Epithelial cell of proximal tubule (primary cell): ENCODE results near the gene RBL2. TPM values are rescaled to one million over a fixed set of nuclear protein-coding genes. Genes with fewer than 3 reads are reported as not detected.
A peak's percentile ranks its signal among the peaks of the same experiment; 100 is the strongest.

ENCODE experiments used
- DNase-seq: peaks from one replicate; pipeline ENCODE4 v3.0.0-alpha.2; 2011; ENCODE audit warnings: low read depth
- H3K4me3 ChIP-seq: 2 replicates; pipeline ENCODE4 v1.5.1; 2011; ENCODE audit warnings: low read depth, mild to moderate bottlenecking, low read length
- total RNA-seq: library from RNA; depleted of rRNA; stranded (reverse); fragments of >200 nt; gene quantifications from 2 replicates; pipeline ENCODE4 v1.2.3, GENCODE V29; 2015
- TF ChIP-seq, protein P1 (sequence below): conservative IDR thresholded peaks from 2 replicates; pipeline ENCODE4 v1.5.1; 2012; ENCODE audit warnings: low read depth, mild to moderate bottlenecking, low read length

The RBL2 gene
- total RNA-seq, 1 donor from 2014 or later = 31.1 TPM

DNA sequence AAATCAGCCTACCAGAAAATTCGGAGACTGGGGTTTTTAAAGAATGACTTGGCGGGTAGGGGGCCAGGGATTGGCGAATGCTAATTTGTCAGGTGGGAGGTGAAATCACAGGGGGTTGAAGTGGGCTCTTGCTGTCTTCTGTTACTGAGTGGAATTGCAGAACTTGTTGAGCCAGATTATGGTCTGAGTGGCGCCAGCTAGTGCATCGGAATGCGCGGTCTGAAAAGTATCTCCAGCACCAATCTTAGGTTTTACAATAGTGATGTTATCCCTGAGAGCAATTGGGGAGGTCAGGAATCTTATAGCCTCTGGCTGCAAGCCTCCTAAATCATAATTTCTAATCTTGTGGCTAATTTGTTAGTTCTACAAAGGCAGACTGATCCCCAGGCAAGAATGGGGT, 762 bp upstream of the RBL2 start:
- no peak overlapping the region for H3K4me3 ChIP-seq
- TF ChIP-seq, protein P1, sequence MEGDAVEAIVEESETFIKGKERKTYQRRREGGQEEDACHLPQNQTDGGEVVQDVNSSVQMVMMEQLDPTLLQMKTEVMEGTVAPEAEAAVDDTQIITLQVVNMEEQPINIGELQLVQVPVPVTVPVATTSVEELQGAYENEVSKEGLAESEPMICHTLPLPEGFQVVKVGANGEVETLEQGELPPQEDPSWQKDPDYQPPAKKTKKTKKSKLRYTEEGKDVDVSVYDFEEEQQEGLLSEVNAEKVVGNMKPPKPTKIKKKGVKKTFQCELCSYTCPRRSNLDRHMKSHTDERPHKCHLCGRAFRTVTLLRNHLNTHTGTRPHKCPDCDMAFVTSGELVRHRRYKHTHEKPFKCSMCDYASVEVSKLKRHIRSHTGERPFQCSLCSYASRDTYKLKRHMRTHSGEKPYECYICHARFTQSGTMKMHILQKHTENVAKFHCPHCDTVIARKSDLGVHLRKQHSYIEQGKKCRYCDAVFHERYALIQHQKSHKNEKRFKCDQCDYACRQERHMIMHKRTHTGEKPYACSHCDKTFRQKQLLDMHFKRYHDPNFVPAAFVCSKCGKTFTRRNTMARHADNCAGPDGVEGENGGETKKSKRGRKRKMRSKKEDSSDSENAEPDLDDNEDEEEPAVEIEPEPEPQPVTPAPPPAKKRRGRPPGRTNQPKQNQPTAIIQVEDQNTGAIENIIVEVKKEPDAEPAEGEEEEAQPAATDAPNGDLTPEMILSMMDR = no peak
- DNase-seq = no peak

DNA sequence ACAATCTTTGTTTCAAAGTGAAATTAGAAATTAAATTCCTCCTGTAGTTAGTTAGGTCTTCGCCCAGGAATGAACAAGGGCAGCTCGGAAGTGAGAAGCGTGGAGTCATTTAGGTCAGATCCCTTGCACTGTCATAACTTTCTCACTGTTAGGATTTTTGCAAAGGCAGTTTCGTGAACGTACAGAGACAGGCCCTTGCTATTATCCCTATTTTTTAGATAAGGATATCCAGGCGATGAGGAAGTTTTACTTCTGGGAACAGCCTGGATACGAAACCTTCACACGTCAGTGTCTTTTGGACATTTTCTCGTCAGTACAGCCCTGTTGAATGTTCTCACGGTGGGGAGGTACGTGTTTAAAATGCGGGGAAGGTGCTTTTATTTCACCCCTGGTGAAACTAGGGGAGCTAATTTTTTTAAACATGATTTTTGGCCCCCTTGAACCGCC, 318 bp upstream of the RBL2 start:
- no peak for DNase-seq
- H3K4me3 ChIP-seq = peak overlapping the region; percentile 85
- TF ChIP-seq, protein P1 = no peak

DNA sequence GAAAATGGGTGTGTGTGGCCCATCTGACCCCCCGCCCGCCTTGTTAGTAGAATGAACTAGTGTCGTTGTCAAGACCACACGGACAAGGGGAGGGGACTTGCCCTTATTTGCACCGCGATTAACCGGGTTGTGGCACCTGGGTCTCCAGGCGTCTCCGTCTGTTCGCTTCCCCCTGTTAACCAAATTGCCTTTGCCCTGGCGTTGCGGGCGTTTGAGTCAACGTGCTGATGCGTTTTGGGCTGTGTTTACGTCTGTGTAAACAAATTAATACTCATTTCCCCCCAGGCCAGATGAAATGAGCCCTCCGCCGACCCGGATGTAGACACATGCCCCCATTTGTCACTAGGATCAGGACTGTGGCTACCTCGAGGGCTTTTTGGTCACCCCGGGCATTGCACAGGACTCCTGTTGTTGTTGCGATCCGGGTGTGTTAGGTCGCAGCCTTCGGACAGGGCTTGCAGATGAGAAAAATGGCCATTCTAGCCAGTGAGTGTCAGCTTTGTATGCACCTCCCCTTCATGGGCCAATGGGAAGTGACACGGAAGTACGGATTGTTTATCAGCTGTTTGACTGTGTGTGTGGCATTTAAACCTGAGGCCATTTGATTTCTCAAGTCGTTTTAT, 906 bp downstream of the RBL2 start:
- TF ChIP-seq, protein P1 = no peak
- peak overlapping the region; percentile 85 for H3K4me3 ChIP-seq
- peak; percentile 78 for DNase-seq

DNA sequence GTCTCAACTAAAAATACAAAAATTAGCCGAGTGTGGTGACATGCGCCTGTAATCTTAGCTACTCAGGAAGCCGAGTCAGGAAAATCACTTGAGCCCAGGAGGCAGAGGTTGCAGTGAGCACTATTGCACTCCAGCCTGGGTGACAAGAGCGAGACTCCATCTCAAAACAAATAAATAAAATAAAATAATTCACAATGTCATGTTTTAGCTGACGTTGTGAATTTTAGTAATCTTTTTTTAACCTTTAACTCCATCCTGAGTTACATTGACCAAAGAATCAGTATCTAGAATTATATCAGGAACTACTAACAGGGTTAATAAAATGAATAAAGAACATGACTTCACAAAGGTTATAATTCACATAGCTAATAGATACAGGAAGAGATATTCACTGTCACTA, 5.9 kb downstream of the RBL2 start:
- H3K4me3 ChIP-seq = no peak overlapping the region
- TF ChIP-seq, protein P1 = no peak
- no peak for DNase-seq

DNA sequence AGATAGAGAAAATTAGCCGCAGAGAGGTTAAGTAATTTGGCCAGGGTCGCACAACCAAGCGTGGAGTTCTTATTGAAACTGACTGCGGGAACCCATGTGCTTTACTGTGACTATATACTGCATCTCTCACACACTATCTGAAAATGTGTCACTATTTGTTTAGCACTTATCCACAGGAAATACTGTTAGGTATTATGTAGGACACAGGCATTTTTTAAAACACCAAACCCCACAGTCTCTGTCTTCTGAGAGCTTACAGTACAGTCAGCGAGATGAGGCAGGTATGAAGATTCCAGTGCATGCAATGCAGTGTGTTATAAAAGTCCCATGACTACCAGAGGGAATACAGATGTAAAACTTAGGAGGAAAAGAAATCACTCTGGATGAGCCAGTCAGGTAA, 11.3 kb downstream of the RBL2 start:
- no peak for DNase-seq
- no peak overlapping the region for H3K4me3 ChIP-seq
- TF ChIP-seq, protein P1 = no peak

DNA sequence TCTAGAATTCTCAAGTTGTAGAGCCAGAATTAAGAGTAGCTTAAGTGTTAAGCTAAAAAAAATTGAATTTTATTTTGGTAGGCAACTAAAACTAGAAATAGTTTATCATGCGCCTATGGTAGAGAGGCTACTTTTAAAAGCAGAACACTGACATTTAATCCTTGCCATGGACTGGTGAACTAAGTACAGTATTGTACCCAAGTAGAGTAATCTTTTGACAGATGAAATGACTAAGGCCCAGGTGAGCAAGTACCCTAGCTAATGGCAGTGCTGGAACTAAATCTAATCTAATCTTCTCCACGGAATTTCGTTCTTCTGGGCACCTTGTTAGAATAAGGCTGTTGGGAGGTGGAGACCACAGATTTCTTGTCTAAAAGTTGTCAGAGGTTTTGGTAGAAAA, 11.8 kb downstream of the RBL2 start:
- DNase-seq = no peak
- H3K4me3 ChIP-seq = no peak overlapping the region

More for the DNA sequence above, 11.8 kb downstream of the RBL2 start:
- TF ChIP-seq, protein P1 = no peak
